Activated CD4-positive, alpha-beta T cell treated with anti-CD3 and anti-CD28 coated beads, Interleukin-2, amount 10 ng/mL, durations not matched to agents 24 days and 14 days (primary cell): Measurements from ENCODE around the gene SPZ1. TPM values are rescaled to one million over a fixed set of nuclear protein-coding genes. Genes with fewer than 3 reads are reported as not detected.
"Not testable (repeated sequence)": the region's sequence is repeated elsewhere in the genome, so short reads cannot be mapped to it uniquely, and the experiment has no call there.

Experiments used
- DNase-seq: peaks from one replicate; pipeline ENCODE4 v3.0.0; 2022
- H3K27ac Mint-ChIP-seq: one replicate; pipeline ENCODE4 v1.8.0; 2022; ENCODE audit warnings: mild to moderate bottlenecking, mixed read lengths
- H3K27me3 Mint-ChIP-seq: one replicate; pipeline ENCODE4 v1.8.0; 2022; ENCODE audit warnings: mixed read lengths
- H3K36me3 Mint-ChIP-seq: one replicate; pipeline ENCODE4 v1.8.0; 2022; ENCODE audit warnings: low read depth, mild to moderate bottlenecking, mixed read lengths
- H3K4me1 Mint-ChIP-seq: one replicate; pipeline ENCODE4 v1.8.0; 2021; ENCODE audit warnings: mixed read lengths
- H3K4me3 Mint-ChIP-seq: one replicate; pipeline ENCODE4 v1.8.0; 2022; ENCODE audit warnings: mild to moderate bottlenecking, moderate library complexity, mixed read lengths
- H3K9me3 Mint-ChIP-seq: one replicate; pipeline ENCODE4 v1.8.0; 2021; ENCODE audit warnings: mixed read lengths
- intact Hi-C: fragments of 100-400 bp; cut with micrococcal nuclease; formaldehyde crosslinking; loops from one replicate; pipeline ENCODE4 v1.15.1; 2023
- total RNA-seq: library from RNA; stranded (reverse); gene quantifications from 2 replicates; pipeline ENCODE4 v1.2.3, GENCODE V29; 2022

SPZ1 gene, protein sequence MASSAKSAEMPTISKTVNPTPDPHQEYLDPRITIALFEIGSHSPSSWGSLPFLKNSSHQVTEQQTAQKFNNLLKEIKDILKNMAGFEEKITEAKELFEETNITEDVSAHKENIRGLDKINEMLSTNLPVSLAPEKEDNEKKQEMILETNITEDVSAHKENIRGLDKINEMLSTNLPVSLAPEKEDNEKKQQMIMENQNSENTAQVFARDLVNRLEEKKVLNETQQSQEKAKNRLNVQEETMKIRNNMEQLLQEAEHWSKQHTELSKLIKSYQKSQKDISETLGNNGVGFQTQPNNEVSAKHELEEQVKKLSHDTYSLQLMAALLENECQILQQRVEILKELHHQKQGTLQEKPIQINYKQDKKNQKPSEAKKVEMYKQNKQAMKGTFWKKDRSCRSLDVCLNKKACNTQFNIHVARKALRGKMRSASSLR
- not detected in 2 replicates for total RNA-seq

- Mint-ChIP-seq H3K36me3 (no peaks in the 10 kb centered on the region), H3K4me1 (no peaks in the 10 kb centered on the region), H3K9me3 (no peaks in the 10 kb centered on the region), H3K27me3 (peaks cover 31% of the 10 kb centered on the region), H3K4me3 (no peak within 1 kb of the TSS), H3K27ac (no peak within 1 kb of the TSS)
- no peak for DNase-seq
- intact Hi-C loops: no loop called here
Measured at GRCh38 chr5:80319702-80320101, at the start of gene SPZ1. TSS of gene SPZ1 (plus strand) at chr5:80320002. CDS start at chr5:80320216, 214 bp downstream.

- intact Hi-C loops: loop anchor here (1.0 kb wide), 1 partner anchor 14 kb away; the partner anchor contains the start of gene SERINC5
- H3K27ac Mint-ChIP-seq: peak overlapping the region; percentile 92
- peak overlapping the region; percentile 53 for H3K4me3 Mint-ChIP-seq
Measured at GRCh38 chr5:80270543-80270942, 49.3 kb upstream of the SPZ1 start.

GRCh38 chr5:80275347-80275746 is 44.5 kb upstream of the SPZ1 start:
- Mint-ChIP-seq H3K36me3 (no peaks in the 10 kb centered on the region), H3K27me3 (no peaks in the 10 kb centered on the region), H3K4me3 (no peak overlapping the region), H3K9me3 (no peaks in the 10 kb centered on the region), H3K27ac (no peak overlapping the region), H3K4me1 (peaks cover 13% of the 10 kb centered on the region)
- intact Hi-C loops: loop anchor here (1.0 kb wide), 1 partner anchor 184 kb away; no protein-coding TSS in a partner anchor
- peak; percentile 69 for DNase-seq

More at GRCh38 chr5:80270543-80270942, 49.3 kb upstream of the SPZ1 start:
- H3K36me3 Mint-ChIP-seq, H3K27me3 Mint-ChIP-seq, H3K9me3 Mint-ChIP-seq: not testable (repeated sequence)
- H3K4me1 Mint-ChIP-seq: peaks cover 35% of the 10 kb centered on the region
- peak; percentile 64 for DNase-seq

GRCh38 chr5:80276186-80276585 is 43.6 kb upstream of the SPZ1 start:
- no peak for DNase-seq
- Mint-ChIP-seq H3K4me1 (peaks cover 6% of the 10 kb centered on the region), H3K36me3 (no peaks in the 10 kb centered on the region), H3K27ac (no peak overlapping the region), H3K4me3 (no peak overlapping the region), H3K9me3 (no peaks in the 10 kb centered on the region), H3K27me3 (no peaks in the 10 kb centered on the region)
- intact Hi-C loops: no loop called here

DNA sequence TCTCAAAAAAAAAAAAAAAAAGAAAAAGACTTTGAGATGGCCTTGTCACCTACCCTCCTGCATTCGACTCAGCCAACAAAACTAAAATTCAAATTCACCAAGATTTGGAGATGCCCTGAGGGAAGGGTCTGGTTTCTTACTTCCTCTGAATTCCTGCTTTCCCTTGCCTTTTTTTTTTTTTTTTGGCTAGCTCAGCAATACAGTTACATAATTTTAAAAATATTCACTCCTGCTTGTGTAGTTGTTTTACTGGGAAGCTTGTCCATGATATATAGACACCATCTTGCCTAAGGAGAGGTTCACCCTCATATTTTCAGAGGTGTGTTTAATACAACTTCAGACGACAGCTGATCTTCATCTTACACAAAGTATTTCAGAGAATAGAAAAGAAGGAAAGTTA is 42.6 kb upstream of the SPZ1 start:
- H3K9me3 Mint-ChIP-seq: no peaks in the 10 kb centered on the region
- no peak overlapping the region for H3K4me3 Mint-ChIP-seq
- H3K27me3 Mint-ChIP-seq: no peaks in the 10 kb centered on the region
- intact Hi-C loops: no loop called here
- H3K36me3 Mint-ChIP-seq: no peaks in the 10 kb centered on the region
- H3K4me1 Mint-ChIP-seq: peaks cover 2% of the 10 kb centered on the region
- no peak overlapping the region for H3K27ac Mint-ChIP-seq
- no peak for DNase-seq

DNA sequence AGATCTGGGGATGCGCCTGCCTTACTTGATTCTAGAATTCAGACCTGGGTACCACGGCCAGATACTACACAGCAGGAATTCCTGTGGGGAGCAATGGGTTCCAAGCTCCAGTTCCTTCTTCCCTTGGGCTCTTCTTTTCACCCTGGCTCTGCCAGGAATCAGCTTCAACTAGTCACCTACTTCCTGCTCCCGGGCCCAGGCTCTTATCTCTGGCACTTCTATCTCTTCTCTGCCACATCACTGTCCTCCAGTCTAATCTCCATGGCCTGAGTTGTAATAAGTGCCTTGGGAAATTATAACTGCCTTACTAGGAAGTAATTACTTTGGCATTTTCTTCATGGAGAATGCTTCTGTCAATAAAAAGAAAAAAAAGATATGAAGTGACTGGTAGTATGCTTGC is 37.7 kb upstream of the SPZ1 start:
- intact Hi-C loops: no loop called here

GRCh38 chr5:80283360-80283759 is 36.4 kb upstream of the SPZ1 start:
- no peaks in the 10 kb centered on the region for H3K27me3 Mint-ChIP-seq
- intact Hi-C loops: no loop called here
- H3K4me3 Mint-ChIP-seq: no peak overlapping the region
- H3K36me3 Mint-ChIP-seq: no peaks in the 10 kb centered on the region
- H3K9me3 Mint-ChIP-seq: no peaks in the 10 kb centered on the region
- H3K27ac Mint-ChIP-seq: peak overlapping the region; percentile 51
- DNase-seq: no peak
- peaks cover 12% of the 10 kb centered on the region for H3K4me1 Mint-ChIP-seq

More for the DNA sequence above, 37.7 kb upstream of the SPZ1 start:
- Mint-ChIP-seq H3K27ac (no peak overlapping the region), H3K36me3 (no peaks in the 10 kb centered on the region), H3K27me3 (no peaks in the 10 kb centered on the region), H3K4me3 (no peak overlapping the region), H3K4me1 (peaks cover 12% of the 10 kb centered on the region), H3K9me3 (no peaks in the 10 kb centered on the region)
- DNase-seq: no peak

DNA sequence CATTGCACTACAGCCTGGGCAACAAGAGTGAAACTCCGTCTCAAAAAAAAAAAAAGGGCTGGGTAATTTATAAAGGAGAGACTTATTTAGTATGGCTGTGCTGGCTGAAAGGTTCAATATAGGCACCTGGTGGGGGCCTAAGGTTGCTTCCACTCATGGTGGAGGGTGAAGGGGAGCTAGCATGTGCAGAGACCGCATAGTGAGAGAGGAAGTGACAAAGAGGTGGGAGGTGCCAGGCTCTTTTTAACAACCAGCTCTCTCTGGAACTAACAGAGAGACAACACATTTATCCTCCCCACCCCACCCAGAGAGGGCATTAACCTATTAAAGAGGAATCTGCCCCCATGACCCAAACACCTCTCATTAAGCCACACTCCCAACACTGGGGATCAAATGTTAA is 35.1 kb upstream of the SPZ1 start:
- DNase-seq: peak; percentile 70
- no peaks in the 10 kb centered on the region for H3K36me3 Mint-ChIP-seq
- peaks cover 12% of the 10 kb centered on the region for H3K4me1 Mint-ChIP-seq
- H3K27ac Mint-ChIP-seq: peak overlapping the region; percentile 68
- intact Hi-C loops: no loop called here
- H3K9me3 Mint-ChIP-seq: no peaks in the 10 kb centered on the region
- H3K4me3 Mint-ChIP-seq: no peak overlapping the region
- H3K27me3 Mint-ChIP-seq: no peaks in the 10 kb centered on the region

DNA sequence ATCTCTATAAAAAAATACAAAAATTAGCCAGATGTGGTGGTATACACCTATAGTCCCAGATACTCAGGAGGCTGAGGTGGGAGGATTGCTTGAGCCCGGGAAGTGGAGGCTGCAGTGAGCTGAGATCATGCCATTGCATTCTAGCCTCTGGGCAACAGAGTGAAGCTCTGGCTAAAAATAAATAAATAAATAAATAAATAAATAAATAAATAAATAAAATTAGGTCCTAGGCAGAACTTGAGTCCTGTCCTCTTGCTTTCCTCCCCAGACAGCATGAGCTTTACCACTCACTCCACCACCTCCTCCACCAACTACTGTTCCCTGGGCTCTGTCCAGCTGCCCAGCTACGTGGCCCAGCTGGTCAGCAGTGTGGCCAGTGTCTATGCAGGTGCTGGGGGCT is 31.6 kb upstream of the SPZ1 start:
- Mint-ChIP-seq H3K27ac (no peak overlapping the region), H3K9me3 (no peaks in the 10 kb centered on the region), H3K36me3 (no peaks in the 10 kb centered on the region), H3K27me3 (no peaks in the 10 kb centered on the region), H3K4me3 (no peak overlapping the region), H3K4me1 (peaks cover 9% of the 10 kb centered on the region)
- DNase-seq: no peak
- intact Hi-C loops: no loop called here

- intact Hi-C loops: no loop called here
Measured at GRCh38 chr5:80289320-80289719, 30.5 kb upstream of the SPZ1 start.

GRCh38 chr5:80291761-80292160 is 28.0 kb upstream of the SPZ1 start:
- Mint-ChIP-seq H3K4me1 (no peaks in the 10 kb centered on the region), H3K4me3 (no peak overlapping the region), H3K27me3 (peaks cover 3% of the 10 kb centered on the region), H3K36me3 (no peaks in the 10 kb centered on the region), H3K27ac (no peak overlapping the region), H3K9me3 (no peaks in the 10 kb centered on the region)
- DNase-seq: no peak
- intact Hi-C loops: no loop called here

More at GRCh38 chr5:80289320-80289719, 30.5 kb upstream of the SPZ1 start:
- H3K4me3 Mint-ChIP-seq: no peak overlapping the region
- DNase-seq: no peak
- no peaks in the 10 kb centered on the region for H3K27me3 Mint-ChIP-seq
- H3K27ac Mint-ChIP-seq: no peak overlapping the region
- H3K9me3 Mint-ChIP-seq: no peaks in the 10 kb centered on the region
- H3K36me3 Mint-ChIP-seq: no peaks in the 10 kb centered on the region
- peaks cover 6% of the 10 kb centered on the region for H3K4me1 Mint-ChIP-seq

- Mint-ChIP-seq H3K9me3 (no peaks in the 10 kb centered on the region), H3K27ac (no peak overlapping the region), H3K4me1 (no peaks in the 10 kb centered on the region), H3K36me3 (no peaks in the 10 kb centered on the region), H3K4me3 (no peak overlapping the region), H3K27me3 (peaks cover 7% of the 10 kb centered on the region)
- DNase-seq: no peak
- intact Hi-C loops: no loop called here
Measured at GRCh38 chr5:80296121-80296520, 23.7 kb upstream of the SPZ1 start.

- Mint-ChIP-seq H3K4me1 (no peaks in the 10 kb centered on the region), H3K36me3 (no peaks in the 10 kb centered on the region), H3K27ac (no peak overlapping the region), H3K4me3 (no peak overlapping the region), H3K27me3 (peaks cover 7% of the 10 kb centered on the region), H3K9me3 (no peaks in the 10 kb centered on the region)
- intact Hi-C loops: no loop called here
- no peak for DNase-seq
Measured at GRCh38 chr5:80299601-80300000, 20.2 kb upstream of the SPZ1 start.

DNA sequence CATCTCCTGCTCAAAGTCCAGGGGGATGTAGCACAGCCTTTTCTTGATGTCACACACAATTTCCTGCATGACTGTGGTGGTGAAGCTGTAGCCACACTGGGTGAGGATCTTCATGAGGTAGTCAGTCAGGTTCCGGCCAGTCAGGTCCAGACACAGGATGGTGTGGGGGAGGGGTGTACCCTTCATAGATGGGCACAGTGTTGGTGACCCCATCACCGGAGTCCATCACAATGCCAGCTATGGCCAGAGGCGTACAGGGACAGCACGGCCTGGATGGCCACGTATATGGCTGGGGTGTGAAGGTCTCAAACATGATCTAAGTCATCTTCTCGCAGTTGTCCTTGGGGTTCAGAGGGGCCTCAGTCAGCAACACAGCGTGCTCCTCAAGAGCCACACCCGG is 19.7 kb upstream of the SPZ1 start:
- Mint-ChIP-seq H3K4me1 (no peaks in the 10 kb centered on the region), H3K4me3 (no peak overlapping the region), H3K36me3 (no peaks in the 10 kb centered on the region), H3K27me3 (peaks cover 5% of the 10 kb centered on the region), H3K27ac (no peak overlapping the region), H3K9me3 (no peaks in the 10 kb centered on the region)
- intact Hi-C loops: no loop called here
- no peak for DNase-seq

DNA sequence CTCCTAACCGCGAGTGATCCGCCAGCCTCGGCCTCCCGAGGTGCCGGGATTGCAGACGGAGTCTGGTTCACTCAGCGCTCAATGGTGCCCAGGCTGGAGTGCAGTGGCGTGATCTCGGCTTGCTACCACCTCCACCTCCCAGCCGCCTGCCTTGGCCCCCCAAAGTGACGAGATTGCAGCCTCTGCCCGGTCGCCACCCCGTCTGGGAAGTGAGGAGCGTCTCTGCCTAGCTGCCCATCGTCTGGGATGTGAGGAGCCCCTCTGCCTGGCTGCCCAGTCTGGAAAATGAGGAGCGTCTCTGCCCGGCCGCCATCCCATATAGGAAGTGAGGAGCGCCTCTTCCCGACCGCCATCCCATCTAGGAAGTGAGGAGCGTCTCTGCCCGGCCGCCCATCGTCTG is 19.0 kb upstream of the SPZ1 start:
- H3K4me3 Mint-ChIP-seq, H3K9me3 Mint-ChIP-seq, H3K27me3 Mint-ChIP-seq, H3K27ac Mint-ChIP-seq, H3K36me3 Mint-ChIP-seq, DNase-seq, intact Hi-C loops, H3K4me1 Mint-ChIP-seq: not testable (repeated sequence)
